K562 (cell line): ENCODE results near the gene SGMS1. TPM values are rescaled to one million over a fixed set of nuclear protein-coding genes. Genes with fewer than 3 reads are reported as not detected.

Experiments
- ARID1B ChIP-seq: fragments of 450-650 bp; IDR thresholded peaks from 2 replicates; pipeline ENCODE4 v1.6.1; 2016; ENCODE audit warnings: antibody characterized with exemption, mild to moderate bottlenecking, inconsistent platforms
- BCLAF1 ChIP-seq, 2 experiments: fragments of 450-650 bp in 1 of 2; IDR thresholded peaks; 2 replicates each; pipeline ENCODE4 v1.6.1; 2011 to 2017; ENCODE audit warnings: low read depth in 2 of 2, antibody characterized with exemption in 1 of 2, borderline replicate concordance in 1 of 2, low read length in 1 of 2, mild to moderate bottlenecking in 1 of 2, mixed read lengths in 1 of 2; ENCODE audit not compliant: control insufficient read depth in 1 of 2
- GTF2E2 ChIP-seq: fragments of 200-800 bp; sonication (Bioruptor generic); IDR thresholded peaks from 2 replicates; pipeline ENCODE4 v1.6.1; 2016; ENCODE audit warnings: missing genetic modification characterization, missing compliant biosample characterization
- HNRNPLL ChIP-seq: fragments of 200-400 bp; formaldehyde crosslinking; IDR thresholded peaks from 2 replicates; pipeline ENCODE4 v1.6.1; 2017; ENCODE audit warnings: low read length, low read depth, mild to moderate bottlenecking; ENCODE audit not compliant: poor library complexity, severe bottlenecking
- L3MBTL2 ChIP-seq: fragments of 450-650 bp; IDR thresholded peaks from 2 replicates; pipeline ENCODE4 v1.6.1; 2016; ENCODE audit warnings: mild to moderate bottlenecking, moderate library complexity
- NR1H2 ChIP-seq: sonication (generic); formaldehyde crosslinking; IDR thresholded peaks from 2 replicates; pipeline ENCODE4 v1.4.0; 2020; ENCODE audit warnings: mild to moderate bottlenecking, missing genetic modification reagents
- PHF8 ChIP-seq: fragments of 200-600 bp; sonication (generic); IDR thresholded peaks from 2 replicates; pipeline ENCODE4 v1.6.1; 2012; ENCODE audit warnings: mixed run types, mild to moderate bottlenecking, inconsistent platforms, low read length, moderate library complexity, borderline replicate concordance
- SMARCB1 ChIP-seq: IDR thresholded peaks from 2 replicates; pipeline ENCODE4 v1.6.1; 2011; ENCODE audit warnings: improper control_type of control experiment, low read depth; ENCODE audit not compliant: insufficient read length
- ZNF140 ChIP-seq: fragments of 250-450 bp; sonication (Bioruptor Pico); IDR thresholded peaks from 2 replicates; pipeline ENCODE4 v1.8.0; 2021; ENCODE audit warnings: moderate library complexity, mild to moderate bottlenecking, inconsistent platforms
- polyA plus RNA-seq, 8 experiments: library from polyadenylated mRNA; depleted of rRNA in 4 of 8; stranded (reverse) in 5 of 8; unstranded in 3 of 8; fragments of >200 nt; fragmentation: Nextera tagmentation in 2 of 8; fragmentation: Illumina TruSeq in 1 of 8; extraction: Ambion mirVana in 2 of 8; extraction: Trizol in 1 of 8; gene quantifications; 2 replicates each; pipeline versions ENCODE4 v1.2.1 to v1.2.3, GENCODE V29; 2011 to 2014; ENCODE audit warnings: inconsistent platforms in 1 of 8, missing spikeins in 1 of 8
- total RNA-seq, 7 experiments: library from RNA; depleted of rRNA in 6 of 7; stranded (reverse); fragments of >200 nt in 6 of 7; fragmentation: Illumina TruSeq in 2 of 7; extraction: Trizol in 2 of 7; gene quantifications; 2 replicates each; pipeline versions ENCODE4 v1.2.1 to v1.2.3, GENCODE V29; 2011 to 2021; ENCODE audit warnings: low replicate concordance in 1 of 7
- TF ChIP-seq, protein P1 (sequence below), 2 experiments: fragments of 150-350 bp in 1 of 2; IDR thresholded peaks; 2 replicates each; pipeline ENCODE4 v1.6.1; 2012 to 2016; ENCODE audit warnings: low read depth in 2 of 2, low read length in 2 of 2, mild to moderate bottlenecking in 1 of 2, moderate library complexity in 1 of 2
- TF ChIP-seq, protein P2 (sequence below): fragments of 450-650 bp; formaldehyde crosslinking; IDR thresholded peaks from 2 replicates; pipeline ENCODE4 v1.4.0; 2020; ENCODE audit warnings: mild to moderate bottlenecking, mixed read lengths
- TF ChIP-seq, protein P3 (sequence below): fragments of 450-650 bp; IDR thresholded peaks from 2 replicates; pipeline ENCODE4 v1.6.1; 2018; ENCODE audit not compliant: partially characterized antibody

Gene SGMS1
- total and polyA plus RNA-seq, 9 of the 15 experiments (the other 6 are each of a cell fraction or from before 2014, with no cell fraction given), result 22.6 to 232 (median 82.2) TPM

DNA sequence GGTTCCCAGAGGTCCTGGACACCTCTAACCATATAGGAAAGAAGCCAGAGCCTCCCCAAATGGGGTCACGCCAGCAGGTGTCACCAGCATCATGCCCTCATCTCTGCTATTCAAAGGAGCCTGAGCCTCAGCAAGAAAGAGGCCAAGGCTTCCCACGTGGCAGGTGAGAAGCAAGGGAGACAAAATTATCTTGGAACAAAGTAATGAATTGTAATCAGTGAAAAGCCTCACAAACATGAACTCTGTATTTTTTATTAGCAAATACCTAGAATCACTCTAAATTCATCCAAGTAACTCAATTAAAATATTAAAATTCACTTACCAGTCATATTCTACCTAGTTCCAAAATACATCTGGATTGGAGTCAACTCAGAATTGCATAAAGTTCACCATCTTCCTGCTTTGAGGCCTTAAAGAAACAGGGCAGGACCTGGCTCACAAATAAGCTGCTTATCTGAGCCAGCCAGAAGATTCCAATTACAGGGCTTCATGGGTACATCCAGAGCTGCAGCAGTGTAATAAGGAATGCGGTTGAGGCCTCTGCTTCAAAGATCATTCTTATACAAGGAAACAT is 68.7 kb downstream of the SGMS1 start (continued):
- TF ChIP-seq, protein P1, sequence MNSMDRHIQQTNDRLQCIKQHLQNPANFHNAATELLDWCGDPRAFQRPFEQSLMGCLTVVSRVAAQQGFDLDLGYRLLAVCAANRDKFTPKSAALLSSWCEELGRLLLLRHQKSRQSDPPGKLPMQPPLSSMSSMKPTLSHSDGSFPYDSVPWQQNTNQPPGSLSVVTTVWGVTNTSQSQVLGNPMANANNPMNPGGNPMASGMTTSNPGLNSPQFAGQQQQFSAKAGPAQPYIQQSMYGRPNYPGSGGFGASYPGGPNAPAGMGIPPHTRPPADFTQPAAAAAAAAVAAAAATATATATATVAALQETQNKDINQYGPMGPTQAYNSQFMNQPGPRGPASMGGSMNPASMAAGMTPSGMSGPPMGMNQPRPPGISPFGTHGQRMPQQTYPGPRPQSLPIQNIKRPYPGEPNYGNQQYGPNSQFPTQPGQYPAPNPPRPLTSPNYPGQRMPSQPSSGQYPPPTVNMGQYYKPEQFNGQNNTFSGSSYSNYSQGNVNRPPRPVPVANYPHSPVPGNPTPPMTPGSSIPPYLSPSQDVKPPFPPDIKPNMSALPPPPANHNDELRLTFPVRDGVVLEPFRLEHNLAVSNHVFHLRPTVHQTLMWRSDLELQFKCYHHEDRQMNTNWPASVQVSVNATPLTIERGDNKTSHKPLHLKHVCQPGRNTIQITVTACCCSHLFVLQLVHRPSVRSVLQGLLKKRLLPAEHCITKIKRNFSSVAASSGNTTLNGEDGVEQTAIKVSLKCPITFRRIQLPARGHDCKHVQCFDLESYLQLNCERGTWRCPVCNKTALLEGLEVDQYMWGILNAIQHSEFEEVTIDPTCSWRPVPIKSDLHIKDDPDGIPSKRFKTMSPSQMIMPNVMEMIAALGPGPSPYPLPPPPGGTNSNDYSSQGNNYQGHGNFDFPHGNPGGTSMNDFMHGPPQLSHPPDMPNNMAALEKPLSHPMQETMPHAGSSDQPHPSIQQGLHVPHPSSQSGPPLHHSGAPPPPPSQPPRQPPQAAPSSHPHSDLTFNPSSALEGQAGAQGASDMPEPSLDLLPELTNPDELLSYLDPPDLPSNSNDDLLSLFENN (IDR thresholded peaks at IDR 0.05; ENCODE audit: low read depth in 2 of 2, low read length in 2 of 2), result peak in 1 of 2 experiments; percentile 72; a peak in 2 of 4 replicates
- TF ChIP-seq HNRNPLL (no peak), PHF8 (no peak), SMARCB1 (no peak), L3MBTL2 (peak; percentile 91), BCLAF1 (IDR thresholded peaks at IDR 0.05; ENCODE audit: borderline replicate concordance in 1 of 2, control insufficient read depth in 1 of 2, low read depth in 2 of 2, low read length in 1 of 2) (no peak), GTF2E2 (tag) (no peak), NR1H2 (CRISPR knock-in tag) (no peak), ARID1B (peak; percentile 92), ZNF140 (CRISPR knock-in tag) (no peak)
- TF ChIP-seq, protein P2, sequence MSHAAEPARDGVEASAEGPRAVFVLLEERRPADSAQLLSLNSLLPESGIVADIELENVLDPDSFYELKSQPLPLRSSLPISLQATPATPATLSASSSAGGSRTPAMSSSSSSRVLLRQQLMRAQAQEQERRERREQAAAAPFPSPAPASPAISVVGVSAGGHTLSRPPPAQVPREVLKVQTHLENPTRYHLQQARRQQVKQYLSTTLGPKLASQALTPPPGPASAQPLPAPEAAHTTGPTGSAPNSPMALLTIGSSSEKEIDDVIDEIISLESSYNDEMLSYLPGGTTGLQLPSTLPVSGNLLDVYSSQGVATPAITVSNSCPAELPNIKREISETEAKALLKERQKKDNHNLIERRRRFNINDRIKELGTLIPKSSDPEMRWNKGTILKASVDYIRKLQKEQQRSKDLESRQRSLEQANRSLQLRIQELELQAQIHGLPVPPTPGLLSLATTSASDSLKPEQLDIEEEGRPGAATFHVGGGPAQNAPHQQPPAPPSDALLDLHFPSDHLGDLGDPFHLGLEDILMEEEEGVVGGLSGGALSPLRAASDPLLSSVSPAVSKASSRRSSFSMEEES (CRISPR knock-in tag), result no peak
- TF ChIP-seq, protein P3, sequence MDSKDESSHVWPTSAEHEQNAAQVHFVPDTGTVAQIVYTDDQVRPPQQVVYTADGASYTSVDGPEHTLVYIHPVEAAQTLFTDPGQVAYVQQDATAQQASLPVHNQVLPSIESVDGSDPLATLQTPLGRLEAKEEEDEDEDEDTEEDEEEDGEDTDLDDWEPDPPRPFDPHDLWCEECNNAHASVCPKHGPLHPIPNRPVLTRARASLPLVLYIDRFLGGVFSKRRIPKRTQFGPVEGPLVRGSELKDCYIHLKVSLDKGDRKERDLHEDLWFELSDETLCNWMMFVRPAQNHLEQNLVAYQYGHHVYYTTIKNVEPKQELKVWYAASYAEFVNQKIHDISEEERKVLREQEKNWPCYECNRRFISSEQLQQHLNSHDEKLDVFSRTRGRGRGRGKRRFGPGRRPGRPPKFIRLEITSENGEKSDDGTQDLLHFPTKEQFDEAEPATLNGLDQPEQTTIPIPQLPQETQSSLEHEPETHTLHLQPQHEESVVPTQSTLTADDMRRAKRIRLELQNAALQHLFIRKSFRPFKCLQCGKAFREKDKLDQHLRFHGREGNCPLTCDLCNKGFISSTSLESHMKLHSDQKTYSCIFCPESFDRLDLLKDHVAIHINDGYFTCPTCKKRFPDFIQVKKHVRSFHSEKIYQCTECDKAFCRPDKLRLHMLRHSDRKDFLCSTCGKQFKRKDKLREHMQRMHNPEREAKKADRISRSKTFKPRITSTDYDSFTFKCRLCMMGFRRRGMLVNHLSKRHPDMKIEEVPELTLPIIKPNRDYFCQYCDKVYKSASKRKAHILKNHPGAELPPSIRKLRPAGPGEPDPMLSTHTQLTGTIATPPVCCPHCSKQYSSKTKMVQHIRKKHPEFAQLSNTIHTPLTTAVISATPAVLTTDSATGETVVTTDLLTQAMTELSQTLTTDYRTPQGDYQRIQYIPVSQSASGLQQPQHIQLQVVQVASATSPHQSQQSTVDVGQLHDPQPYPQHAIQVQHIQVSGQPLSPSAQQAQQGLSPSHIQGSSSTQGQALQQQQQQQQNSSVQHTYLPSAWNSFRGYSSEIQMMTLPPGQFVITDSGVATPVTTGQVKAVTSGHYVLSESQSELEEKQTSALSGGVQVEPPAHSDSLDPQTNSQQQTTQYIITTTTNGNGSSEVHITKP, result peak; percentile 88
